GM19193 (cell line): ENCODE data around the gene ANK2.

Experiments
- POLR2A ChIP-seq: IDR thresholded peaks from 4 replicates; pipeline ENCODE4 v1.6.1; 2011; ENCODE audit not compliant: insufficient read depth, insufficient read length; ENCODE audit errors: extremely low read depth

The ANK2 gene

GRCh38 chr4:113420938-113421337 is 371.5 kb downstream of the ANK2 start:
- no peak for TF ChIP-seq POLR2A

- TF ChIP-seq POLR2A: no peak
Measured at GRCh38 chr4:113423631-113424030, 374.2 kb downstream of the ANK2 start.

GRCh38 chr4:113433116-113433515 is 383.7 kb downstream of the ANK2 start:
- no peak for TF ChIP-seq POLR2A
